WTC11 (cell line): ENCODE data around the gene CCNH.

Source experiments
- ATF2 ChIP-seq: sonication (generic); formaldehyde crosslinking; IDR thresholded peaks from 2 replicates; pipeline ENCODE4 v1.8.1; 2022; ENCODE audit warnings: low read depth, missing genetic modification reagents, borderline replicate concordance
- CREB1 ChIP-seq: sonication (generic); formaldehyde crosslinking; IDR thresholded peaks from 2 replicates; pipeline ENCODE4 v1.8.0; 2023; ENCODE audit warnings: mild to moderate bottlenecking, missing genetic modification reagents
- CREM ChIP-seq: sonication (generic); formaldehyde crosslinking; IDR thresholded peaks from 2 replicates; pipeline ENCODE4 v1.8.1; 2022; ENCODE audit warnings: mild to moderate bottlenecking, missing genetic modification reagents, moderate library complexity
- E2F4 ChIP-seq: sonication (generic); formaldehyde crosslinking; IDR thresholded peaks from 2 replicates; pipeline ENCODE4 v1.8.1; 2022; ENCODE audit warnings: low read depth, mild to moderate bottlenecking, moderate library complexity, missing genetic modification reagents, borderline replicate concordance
- NFE2L1 ChIP-seq: sonication (generic); formaldehyde crosslinking; IDR thresholded peaks from 2 replicates; pipeline ENCODE4 v1.8.1; 2023; ENCODE audit warnings: missing genetic modification reagents
- PRDM15 ChIP-seq: sonication (generic); formaldehyde crosslinking; IDR thresholded peaks from 2 replicates; pipeline ENCODE4 v1.8.0; 2022; ENCODE audit warnings: missing genetic modification reagents
- SP1 ChIP-seq: sonication (generic); formaldehyde crosslinking; conservative IDR thresholded peaks from 2 replicates; pipeline ENCODE4 v1.8.1; 2022; ENCODE audit warnings: missing genetic modification reagents
- ZNF671 ChIP-seq: fragments of 250-450 bp; sonication (Bioruptor Pico); IDR thresholded peaks from 2 replicates; pipeline ENCODE4 v1.8.0; 2021; ENCODE audit warnings: mild to moderate bottlenecking
- TF ChIP-seq, protein P1 (sequence below): sonication (generic); formaldehyde crosslinking; IDR thresholded peaks from 2 replicates; pipeline ENCODE4 v1.8.1; 2023; ENCODE audit warnings: mild to moderate bottlenecking, moderate library complexity, missing genetic modification reagents
- TF ChIP-seq, protein P2 (sequence below): fragments of 200-600 bp; IDR thresholded peaks from 2 replicates; pipeline ENCODE4 v1.8.0; 2022; ENCODE audit warnings: antibody characterized with exemption
- TF ChIP-seq, protein P3 (sequence below): fragments of 250-450 bp; sonication (Bioruptor Pico); IDR thresholded peaks from 2 replicates; pipeline ENCODE4 v1.9.0; 2021; ENCODE audit warnings: mild to moderate bottlenecking
- TF ChIP-seq, protein P4 (sequence below): sonication (generic); formaldehyde crosslinking; IDR thresholded peaks from 2 replicates; pipeline ENCODE4 v1.8.0; 2022; ENCODE audit warnings: mild to moderate bottlenecking, missing genetic modification reagents

DNA sequence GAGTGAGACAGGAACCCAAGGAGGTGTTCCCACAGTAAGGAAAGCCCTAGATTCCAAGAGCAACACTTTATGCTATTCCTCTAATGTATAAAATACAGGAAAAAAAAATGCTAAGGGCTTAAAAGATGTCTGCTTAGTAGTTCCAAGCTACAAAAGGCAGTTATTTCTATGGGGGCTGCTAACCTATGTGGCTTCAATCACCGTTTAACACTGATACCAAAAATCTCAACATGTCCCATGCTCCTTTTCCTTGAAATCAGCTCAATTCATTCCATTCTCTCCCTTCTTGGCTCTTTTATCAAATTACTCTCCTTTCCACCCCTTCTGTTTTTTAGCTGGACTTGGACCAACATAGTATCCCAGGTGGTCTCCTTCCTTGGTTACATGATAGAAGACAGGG lies 20.6 kb downstream of the CCNH start:
- TF ChIP-seq, protein P1, sequence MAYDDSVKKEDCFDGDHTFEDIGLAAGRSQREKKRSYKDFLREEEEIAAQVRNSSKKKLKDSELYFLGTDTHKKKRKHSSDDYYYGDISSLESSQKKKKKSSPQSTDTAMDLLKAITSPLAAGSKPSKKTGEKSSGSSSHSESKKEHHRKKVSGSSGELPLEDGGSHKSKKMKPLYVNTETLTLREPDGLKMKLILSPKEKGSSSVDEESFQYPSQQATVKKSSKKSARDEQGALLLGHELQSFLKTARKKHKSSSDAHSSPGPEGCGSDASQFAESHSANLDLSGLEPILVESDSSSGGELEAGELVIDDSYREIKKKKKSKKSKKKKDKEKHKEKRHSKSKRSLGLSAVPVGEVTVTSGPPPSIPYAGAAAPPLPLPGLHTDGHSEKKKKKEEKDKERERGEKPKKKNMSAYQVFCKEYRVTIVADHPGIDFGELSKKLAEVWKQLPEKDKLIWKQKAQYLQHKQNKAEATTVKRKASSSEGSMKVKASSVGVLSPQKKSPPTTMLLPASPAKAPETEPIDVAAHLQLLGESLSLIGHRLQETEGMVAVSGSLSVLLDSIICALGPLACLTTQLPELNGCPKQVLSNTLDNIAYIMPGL (CRISPR knock-in tag) = no peak
- TF ChIP-seq E2F4 (CRISPR knock-in tag) (no peak), CREM (CRISPR knock-in tag) (no peak), NFE2L1 (CRISPR knock-in tag) (no peak), SP1 (CRISPR knock-in tag) (no peak), CREB1 (CRISPR knock-in tag) (no peak), ATF2 (CRISPR knock-in tag) (no peak), ZNF671 (CRISPR knock-in tag) (no peak), PRDM15 (no peak)
- TF ChIP-seq, protein P2, sequence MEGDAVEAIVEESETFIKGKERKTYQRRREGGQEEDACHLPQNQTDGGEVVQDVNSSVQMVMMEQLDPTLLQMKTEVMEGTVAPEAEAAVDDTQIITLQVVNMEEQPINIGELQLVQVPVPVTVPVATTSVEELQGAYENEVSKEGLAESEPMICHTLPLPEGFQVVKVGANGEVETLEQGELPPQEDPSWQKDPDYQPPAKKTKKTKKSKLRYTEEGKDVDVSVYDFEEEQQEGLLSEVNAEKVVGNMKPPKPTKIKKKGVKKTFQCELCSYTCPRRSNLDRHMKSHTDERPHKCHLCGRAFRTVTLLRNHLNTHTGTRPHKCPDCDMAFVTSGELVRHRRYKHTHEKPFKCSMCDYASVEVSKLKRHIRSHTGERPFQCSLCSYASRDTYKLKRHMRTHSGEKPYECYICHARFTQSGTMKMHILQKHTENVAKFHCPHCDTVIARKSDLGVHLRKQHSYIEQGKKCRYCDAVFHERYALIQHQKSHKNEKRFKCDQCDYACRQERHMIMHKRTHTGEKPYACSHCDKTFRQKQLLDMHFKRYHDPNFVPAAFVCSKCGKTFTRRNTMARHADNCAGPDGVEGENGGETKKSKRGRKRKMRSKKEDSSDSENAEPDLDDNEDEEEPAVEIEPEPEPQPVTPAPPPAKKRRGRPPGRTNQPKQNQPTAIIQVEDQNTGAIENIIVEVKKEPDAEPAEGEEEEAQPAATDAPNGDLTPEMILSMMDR = no peak
- TF ChIP-seq, protein P3, sequence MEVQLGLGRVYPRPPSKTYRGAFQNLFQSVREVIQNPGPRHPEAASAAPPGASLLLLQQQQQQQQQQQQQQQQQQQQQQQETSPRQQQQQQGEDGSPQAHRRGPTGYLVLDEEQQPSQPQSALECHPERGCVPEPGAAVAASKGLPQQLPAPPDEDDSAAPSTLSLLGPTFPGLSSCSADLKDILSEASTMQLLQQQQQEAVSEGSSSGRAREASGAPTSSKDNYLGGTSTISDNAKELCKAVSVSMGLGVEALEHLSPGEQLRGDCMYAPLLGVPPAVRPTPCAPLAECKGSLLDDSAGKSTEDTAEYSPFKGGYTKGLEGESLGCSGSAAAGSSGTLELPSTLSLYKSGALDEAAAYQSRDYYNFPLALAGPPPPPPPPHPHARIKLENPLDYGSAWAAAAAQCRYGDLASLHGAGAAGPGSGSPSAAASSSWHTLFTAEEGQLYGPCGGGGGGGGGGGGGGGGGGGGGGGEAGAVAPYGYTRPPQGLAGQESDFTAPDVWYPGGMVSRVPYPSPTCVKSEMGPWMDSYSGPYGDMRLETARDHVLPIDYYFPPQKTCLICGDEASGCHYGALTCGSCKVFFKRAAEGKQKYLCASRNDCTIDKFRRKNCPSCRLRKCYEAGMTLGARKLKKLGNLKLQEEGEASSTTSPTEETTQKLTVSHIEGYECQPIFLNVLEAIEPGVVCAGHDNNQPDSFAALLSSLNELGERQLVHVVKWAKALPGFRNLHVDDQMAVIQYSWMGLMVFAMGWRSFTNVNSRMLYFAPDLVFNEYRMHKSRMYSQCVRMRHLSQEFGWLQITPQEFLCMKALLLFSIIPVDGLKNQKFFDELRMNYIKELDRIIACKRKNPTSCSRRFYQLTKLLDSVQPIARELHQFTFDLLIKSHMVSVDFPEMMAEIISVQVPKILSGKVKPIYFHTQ (CRISPR knock-in tag) = no peak
- TF ChIP-seq, protein P4, sequence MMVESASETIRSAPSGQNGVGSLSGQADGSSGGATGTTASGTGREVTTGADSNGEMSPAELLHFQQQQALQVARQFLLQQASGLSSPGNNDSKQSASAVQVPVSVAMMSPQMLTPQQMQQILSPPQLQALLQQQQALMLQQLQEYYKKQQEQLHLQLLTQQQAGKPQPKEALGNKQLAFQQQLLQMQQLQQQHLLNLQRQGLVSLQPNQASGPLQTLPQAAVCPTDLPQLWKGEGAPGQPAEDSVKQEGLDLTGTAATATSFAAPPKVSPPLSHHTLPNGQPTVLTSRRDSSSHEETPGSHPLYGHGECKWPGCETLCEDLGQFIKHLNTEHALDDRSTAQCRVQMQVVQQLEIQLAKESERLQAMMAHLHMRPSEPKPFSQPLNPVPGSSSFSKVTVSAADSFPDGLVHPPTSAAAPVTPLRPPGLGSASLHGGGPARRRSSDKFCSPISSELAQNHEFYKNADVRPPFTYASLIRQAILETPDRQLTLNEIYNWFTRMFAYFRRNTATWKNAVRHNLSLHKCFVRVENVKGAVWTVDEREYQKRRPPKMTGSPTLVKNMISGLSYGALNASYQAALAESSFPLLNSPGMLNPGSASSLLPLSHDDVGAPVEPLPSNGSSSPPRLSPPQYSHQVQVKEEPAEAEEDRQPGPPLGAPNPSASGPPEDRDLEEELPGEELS = no peak
